NCI-H526 (cell line): ENCODE data around the gene SMIM10L2A.
"Not testable (repeated sequence)": the region's sequence is repeated elsewhere in the genome, so short reads cannot be mapped to it uniquely, and the experiment has no call there.

ENCODE experiments used
- DNase-seq, 2 experiments: peaks; one replicate each; lab custom pipeline; 2025; lab: John Stamatoyannopoulos, UW

The SMIM10L2A gene

DNA sequence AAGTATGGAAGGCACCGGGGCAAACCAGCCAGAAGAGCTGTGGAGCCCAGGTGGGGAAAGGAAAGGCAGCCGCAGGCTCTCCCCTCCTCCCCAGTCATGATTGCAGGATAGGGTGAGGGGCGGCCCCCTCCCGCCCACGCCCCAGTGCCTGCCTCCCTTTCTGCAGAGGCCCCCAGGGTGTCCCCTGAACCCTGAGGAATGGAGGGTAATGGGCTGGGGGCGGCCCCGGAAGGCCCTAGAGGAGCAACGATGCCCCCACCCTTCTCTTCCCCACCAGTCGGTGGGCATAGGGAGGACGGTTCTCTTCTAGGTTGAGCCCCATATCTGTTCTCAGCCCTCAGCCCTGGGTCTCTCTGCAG, 1.0 kb downstream of the SMIM10L2A start:
- not testable (repeated sequence) for DNase-seq

GRCh38 chrX:135423173-135423864, 1.6 kb downstream of the SMIM10L2A start:
- not testable (repeated sequence) for DNase-seq

DNA sequence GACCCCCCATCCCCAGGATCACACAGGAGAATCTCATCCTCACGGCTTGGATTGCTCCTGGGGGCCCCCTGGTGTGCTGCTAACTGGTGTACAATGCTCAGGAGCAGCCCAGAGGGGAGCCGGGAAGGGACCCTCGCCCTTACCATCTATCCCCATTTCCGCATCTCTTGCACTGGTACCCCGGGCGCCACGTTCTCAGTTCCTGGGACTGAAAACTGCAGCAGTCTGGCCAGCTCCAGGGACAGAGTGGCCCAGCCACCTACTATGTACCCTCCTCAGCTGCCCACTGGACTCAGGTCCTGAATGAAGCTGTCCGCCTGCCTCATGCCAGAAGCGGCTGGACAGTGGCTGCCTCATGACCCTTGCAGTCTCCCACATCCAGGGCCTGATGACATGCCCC, 2.7 kb downstream of the SMIM10L2A start:
- no peak for DNase-seq

GRCh38 chrX:135425026-135425965, 3.6 kb downstream of the SMIM10L2A start:
- DNase-seq, result no peak

DNA sequence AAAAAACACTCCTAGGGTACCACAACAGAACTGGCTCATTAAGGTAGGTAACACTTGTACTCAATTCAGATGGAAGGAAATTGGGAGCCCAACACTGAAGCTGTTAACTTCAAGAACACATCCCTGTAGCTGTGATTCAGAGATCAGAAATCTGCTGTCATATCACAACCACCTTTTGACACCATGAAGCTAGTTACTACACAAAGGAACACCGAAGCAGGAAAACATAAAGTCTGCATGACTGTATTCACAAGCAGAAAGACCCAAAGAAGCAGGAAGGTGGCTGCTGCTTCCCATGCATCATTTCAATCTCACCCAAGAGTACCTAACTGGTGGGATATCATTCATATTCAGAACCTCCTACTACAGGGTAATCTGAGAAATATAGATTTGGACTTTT, 7.7 kb downstream of the SMIM10L2A start:
- no peak for DNase-seq

DNA sequence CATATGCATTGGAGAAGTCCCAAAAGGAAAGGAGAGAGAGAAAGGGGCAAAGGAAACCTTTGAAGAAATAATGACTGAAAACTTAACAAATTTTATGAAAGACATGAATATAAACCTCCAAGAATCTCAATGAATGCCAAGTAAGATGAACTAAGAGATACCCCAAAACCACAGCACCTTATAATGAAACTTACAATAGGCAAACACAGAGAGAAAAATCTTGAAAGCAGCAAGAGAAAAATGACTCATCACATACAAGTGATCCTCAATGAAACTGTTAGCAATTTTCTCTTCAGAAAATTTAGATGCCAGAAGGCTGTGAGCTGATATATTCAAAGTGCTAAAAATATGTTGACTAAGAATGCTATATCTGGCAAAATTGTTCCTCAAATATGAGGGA, 10.1 kb downstream of the SMIM10L2A start:
- no peak for DNase-seq

DNA sequence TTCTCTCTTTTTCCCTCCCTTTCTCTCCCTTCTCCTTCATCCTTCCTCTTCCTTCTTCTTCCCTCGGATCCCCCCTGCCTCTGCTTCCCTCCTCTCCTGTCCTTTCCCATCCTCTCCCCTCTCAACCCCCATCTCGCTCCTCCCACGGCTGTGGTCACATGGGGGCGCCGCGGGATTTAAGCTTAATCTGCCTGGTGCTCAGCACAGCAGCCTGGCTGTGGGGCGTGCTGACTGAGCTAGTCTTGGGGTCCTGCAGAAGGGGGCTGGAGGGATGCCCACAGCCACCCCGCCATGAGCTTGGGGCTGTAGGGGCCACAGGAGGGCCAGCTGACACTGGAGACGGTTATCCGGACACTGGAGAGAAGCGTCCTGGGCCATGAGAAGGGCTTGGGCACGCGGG, 10.7 kb downstream of the SMIM10L2A start:
- peak in 1 of 2 experiments; percentile 4 for DNase-seq

- DNase-seq, result peak in 1 of 2 experiments; percentile 16
Observed at GRCh38 chrX:135432881-135433521, 11.3 kb downstream of the SMIM10L2A start.

DNA sequence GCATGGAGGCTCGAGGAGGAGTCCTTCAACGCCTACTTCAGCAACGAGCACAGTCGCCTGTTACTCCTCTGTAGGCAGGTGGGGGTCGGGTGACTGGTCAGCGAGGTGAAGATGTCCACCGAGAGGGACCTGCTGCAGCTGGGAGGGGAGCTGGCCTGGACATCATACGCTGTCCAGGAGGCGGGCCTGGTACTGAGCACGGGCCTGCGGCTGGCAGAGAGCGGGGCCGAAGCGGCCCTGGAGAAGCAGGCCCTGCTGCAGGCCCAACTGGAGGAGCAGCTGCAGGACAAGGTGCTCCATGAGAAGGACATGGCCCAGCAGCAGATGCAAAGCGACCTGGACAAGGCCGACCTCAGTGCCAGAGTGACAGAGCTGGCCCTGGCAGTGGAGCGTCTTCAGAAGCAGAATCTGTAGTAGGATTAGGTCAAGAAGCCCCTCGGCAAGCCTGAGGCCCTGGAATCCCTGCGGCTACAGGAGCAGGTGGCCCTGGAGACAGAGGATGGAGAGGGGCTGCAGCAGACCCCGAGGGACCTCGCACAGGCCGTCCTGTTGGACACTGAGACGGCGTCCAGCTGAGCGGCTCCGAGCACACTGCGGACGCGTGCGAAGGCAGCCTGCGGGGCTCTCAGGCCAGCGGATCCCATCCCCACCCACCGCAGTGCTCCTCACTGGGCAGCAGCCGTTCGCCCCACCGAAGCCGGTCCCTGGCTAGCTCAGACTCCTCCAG, 11.9 kb downstream of the SMIM10L2A start:
- DNase-seq, result no peak

- no peak for DNase-seq
Observed at GRCh38 chrX:135434258-135435138, 12.8 kb downstream of the SMIM10L2A start.

DNA sequence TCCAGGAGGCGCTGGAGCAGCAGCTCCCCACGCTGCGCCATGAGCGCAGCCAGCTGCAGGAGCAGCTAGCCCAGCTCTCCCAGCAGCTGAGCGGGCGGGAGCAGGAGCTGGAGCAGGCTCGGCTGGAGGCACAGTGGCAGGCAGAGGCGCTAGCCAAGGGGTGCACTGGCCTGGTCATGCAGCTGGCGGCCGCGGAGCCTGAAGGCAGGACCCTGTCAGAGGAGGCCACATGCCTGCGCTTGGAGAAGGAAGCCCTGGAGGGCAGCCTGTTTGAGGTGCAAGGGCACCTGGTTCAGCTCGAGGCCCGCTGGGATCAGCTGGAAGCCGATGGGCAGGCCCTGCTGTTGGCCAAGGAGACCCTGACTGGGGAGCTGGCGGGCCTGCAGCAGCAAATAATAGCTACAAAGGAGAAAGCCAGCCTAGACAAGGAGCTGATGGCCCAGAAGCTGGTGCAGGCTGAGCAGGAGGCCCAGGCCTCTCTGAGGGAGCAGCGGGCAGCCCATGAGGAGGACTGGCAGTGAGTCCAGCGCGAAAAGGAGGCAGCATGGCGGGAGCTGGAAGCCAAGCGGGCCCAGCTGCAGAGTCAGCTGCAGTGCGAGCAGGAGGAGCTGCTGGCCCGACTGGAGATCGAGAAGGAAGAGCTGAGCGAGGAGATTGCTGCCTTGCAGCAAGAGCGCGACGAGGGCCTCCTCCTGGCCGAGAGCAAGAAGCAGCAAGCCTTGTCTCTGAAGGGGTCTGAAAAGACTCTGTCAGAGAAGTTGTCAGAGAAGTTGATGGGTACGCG, 13.6 kb downstream of the SMIM10L2A start:
- no peak for DNase-seq

DNA sequence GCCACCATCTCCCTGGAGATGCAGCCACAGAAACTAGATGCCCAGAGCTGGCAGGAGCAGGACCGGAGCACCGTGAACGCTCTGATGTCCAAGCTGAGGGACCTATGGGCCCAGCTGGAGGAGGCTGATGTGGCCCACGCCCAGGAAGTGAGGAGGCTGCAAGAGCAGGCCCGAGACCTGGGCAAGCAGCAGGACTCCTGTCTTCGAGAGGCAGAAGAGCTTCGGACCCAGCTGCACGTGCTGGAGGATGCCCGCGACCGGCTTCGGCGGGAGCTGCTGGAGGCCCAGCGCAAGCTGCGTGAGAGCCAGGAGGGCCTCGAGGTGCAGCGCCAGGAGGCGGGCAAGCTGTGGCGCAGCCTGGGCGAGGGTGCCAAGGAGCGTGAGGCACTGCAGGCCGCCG, 14.2 kb downstream of the SMIM10L2A start:
- no peak for DNase-seq

DNA sequence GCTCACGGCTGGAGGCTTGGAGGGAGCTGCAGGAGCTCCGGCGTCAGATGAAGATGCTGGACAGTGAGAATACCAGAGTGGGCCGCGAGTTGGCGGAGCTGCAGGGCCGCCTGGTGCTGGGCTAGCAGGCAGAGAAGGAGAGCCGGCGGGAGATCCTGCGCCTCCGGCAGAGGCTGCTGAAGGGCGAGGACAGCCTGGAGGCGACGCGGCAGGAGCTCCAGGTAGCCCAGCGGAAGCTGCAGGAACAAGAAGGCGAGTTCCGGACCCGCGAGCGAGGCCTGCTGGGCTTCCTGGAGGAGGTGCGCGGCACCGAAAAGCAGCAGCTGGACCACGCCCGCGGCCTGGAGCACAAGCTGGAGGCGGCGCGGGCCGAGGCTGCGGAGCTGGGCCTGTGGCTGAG, 14.7 kb downstream of the SMIM10L2A start:
- no peak for DNase-seq

GRCh38 chrX:135436966-135437866, 15.5 kb downstream of the SMIM10L2A start:
- DNase-seq, result no peak

DNA sequence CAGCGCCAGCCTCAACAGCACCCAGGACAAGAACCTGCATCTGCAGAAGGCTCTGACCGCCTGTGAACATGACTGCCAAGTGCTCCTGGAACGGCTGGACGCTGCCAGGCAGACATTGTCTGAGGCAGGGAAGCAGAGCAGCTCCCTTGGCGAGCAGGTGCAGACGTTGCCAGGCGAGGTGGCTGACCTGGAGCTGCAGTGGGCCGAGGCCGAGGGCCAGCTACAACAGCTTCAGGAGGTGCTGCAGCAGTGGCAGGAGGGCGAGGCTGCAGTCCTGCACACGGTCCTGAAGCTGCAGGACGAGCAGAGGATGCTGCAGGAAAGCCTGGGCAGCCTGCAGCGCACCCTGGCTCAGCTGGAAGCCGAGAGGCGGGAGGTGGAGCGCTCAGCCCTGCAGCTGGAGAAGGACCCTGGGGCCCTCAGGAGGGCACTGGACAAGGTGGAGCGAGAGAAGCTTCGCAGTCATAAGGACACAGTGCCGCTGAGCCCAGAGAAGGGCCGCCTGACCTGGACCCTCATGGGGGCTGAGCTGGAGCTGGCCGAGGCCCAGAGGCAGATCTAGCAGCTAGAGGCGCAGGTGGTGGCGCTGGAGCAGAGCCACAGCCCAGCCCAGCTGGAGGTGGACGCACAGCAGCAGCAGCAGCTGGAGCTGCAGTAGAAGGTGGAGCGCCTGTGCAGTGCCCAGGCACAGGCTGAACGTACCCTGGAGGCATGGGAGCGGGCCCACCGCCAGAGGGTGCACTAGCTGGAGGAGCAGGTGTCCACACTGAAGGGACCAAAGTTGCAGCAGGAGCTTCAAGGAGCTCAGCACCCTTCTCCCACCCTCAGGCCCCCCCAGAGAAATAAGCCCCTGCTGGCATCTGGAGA, 16.4 kb downstream of the SMIM10L2A start:
- peak in 1 of 2 experiments; percentile 24 for DNase-seq

- DNase-seq, result no peak
Observed at GRCh38 chrX:135438734-135439043, 16.9 kb downstream of the SMIM10L2A start.

- no peak for DNase-seq
Observed at GRCh38 chrX:135449637-135450550, 28.1 kb downstream of the SMIM10L2A start.
